Muscle layer of duodenum (tissue), 2 donors: ENCODE data around the gene CHCHD4.
A peak's percentile ranks its signal among the peaks of the same experiment; 100 is the strongest.

Experiments used
- H3K27ac ChIP-seq: one replicate; pipeline ENCODE4 v1.7.0; 2013; ENCODE audit warnings: mild to moderate bottlenecking, low read length
- H3K27me3 ChIP-seq: one replicate; pipeline ENCODE4 v1.7.0; 2013; ENCODE audit warnings: low read depth, mild to moderate bottlenecking, control low read depth, low read length
- H3K36me3 ChIP-seq, 2 donors: one replicate each; pipeline ENCODE4 v1.7.0; 2013; ENCODE audit warnings: low read length in 2 of 2, control low read depth in 1 of 2, mild to moderate bottlenecking in 1 of 2; ENCODE audit not compliant: insufficient read depth in 2 of 2, control insufficient read depth in 1 of 2
- H3K4me1 ChIP-seq, 2 donors: one replicate each; pipeline ENCODE4 v1.7.0; 2013; ENCODE audit warnings: low read length in 2 of 2, mild to moderate bottlenecking in 2 of 2, control low read depth in 1 of 2, moderate library complexity in 1 of 2; ENCODE audit not compliant: insufficient read depth in 2 of 2, control insufficient read depth in 1 of 2
- H3K4me3 ChIP-seq, 2 donors: one replicate each; pipeline ENCODE4 v1.7.0; 2013; ENCODE audit warnings: low read length in 2 of 2, low read depth in 1 of 2, mild to moderate bottlenecking in 1 of 2
- H3K9me3 ChIP-seq, 2 donors: one replicate each; pipeline ENCODE4 v1.7.0; 2013; ENCODE audit warnings: low read length in 2 of 2, control low read depth in 1 of 2, mild to moderate bottlenecking in 1 of 2; ENCODE audit not compliant: control insufficient read depth in 1 of 2
- donor health status: healthy.

CHCHD4 gene

DNA sequence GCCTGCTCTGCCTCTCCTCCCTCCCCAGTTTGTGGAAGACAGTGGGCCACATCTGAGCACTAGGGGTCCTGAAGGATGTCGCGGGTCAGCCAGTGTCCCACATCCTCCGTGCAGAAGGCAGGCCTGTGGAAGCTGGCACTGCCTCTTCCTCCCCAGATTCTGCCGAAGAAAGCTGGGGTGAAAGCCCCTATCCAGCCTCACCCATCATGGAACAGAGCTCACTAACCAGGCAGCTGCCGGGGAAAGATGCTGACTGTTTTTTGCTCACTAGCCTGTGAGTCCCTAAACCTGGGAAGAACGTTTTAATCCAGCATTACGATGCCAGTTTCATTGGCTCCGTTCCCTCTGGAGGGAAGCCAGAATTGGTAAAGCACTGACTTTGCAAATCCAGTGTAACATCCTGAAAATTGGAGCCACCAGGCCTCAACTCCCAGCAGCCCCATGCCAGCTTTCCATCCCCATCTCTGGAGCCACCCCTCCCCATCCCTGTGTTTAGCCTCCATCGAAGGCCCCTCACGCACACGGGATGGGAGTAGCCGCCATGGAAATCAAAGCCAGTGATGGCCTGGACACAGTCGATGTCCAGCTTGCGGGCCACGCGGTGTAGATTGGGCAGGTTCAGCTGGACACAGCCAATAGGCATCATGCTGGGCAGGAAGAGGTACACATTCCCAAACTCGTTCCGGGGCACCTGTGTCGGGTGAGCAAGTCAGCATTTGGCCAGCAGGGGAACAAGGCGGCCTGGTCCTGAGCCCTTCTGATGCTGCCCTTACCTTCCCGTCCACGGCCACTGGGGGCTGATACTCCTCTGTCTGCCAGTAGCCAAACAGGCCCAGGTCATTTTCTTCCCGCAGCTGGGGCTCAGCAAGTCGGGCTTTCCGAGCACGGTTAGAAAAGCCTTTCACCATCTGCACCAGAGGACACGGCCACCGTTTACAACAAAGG lies 23.6 kb upstream of the CHCHD4 start:
- Histone ChIP-seq H3K27me3 (no peaks in the 10 kb centered on the region), H3K36me3 (peaks cover 57 to 61% of the 10 kb centered on the region in 2 donors), H3K27ac (no peak overlapping the region), H3K9me3 (no peaks in the 10 kb centered on the region), H3K4me1 (peaks cover 19 to 34% of the 10 kb centered on the region in 2 donors), H3K4me3 (no peak overlapping the region)

DNA sequence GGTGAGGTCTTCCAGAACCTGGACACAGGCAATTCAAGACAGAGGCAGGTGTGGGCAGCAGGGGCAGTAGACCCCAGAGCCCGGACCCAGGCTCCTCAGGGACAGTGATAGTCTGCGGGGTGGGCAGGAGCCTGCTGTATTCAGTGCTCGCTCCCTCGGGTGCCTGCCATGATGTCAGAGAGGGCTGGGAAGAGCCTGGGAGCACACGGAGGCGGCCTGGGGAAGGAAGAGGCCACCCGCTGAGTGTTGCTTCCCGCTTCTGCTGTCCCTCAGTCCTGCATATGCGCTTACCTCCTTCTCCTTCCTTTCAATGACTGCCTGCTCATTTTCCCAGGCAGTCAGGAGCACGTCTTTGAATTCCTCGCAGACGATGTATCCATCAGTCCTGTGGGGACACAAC lies 22.9 kb upstream of the CHCHD4 start:
- Histone ChIP-seq H3K27me3 (no peaks in the 10 kb centered on the region), H3K27ac (no peak overlapping the region), H3K4me3 (no peak overlapping the region), H3K9me3 (no peaks in the 10 kb centered on the region), H3K4me1 (peaks cover 19 to 34% of the 10 kb centered on the region in 2 donors), H3K36me3 (peaks cover 51 to 55% of the 10 kb centered on the region in 2 donors)

DNA sequence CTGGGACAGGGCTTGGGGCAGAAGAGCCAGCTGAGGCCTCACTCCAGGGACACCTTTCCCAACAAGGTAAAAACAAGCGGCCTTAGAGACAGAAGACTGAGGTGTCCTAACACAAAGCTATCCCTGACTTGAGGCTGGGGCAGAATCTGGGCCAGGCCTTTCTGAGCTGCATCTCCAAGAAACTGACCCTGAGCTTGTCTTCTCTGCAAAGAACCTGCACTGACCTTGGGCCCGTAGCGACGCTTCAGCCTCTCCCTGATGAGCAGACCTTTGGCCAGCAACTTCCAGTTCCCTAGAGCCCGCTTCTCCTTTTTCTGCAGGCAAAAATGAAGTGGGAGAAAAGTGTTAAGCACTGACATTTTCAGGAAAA lies 22.4 kb upstream of the CHCHD4 start:
- H3K27ac ChIP-seq = no peak overlapping the region
- peaks cover 48 to 57% of the 10 kb centered on the region in 2 donors for H3K36me3 ChIP-seq
- H3K4me1 ChIP-seq = peaks cover 19 to 34% of the 10 kb centered on the region in 2 donors

GRCh38 chr3:14146381-14147065 lies 21.9 kb upstream of the CHCHD4 start:
- no peak overlapping the region for H3K4me3 ChIP-seq
- H3K36me3 ChIP-seq = peaks cover 47 to 58% of the 10 kb centered on the region in 2 donors
- peak overlapping the region; percentile 95 for H3K27ac ChIP-seq
- H3K9me3 ChIP-seq = no peaks in the 10 kb centered on the region
- H3K4me1 ChIP-seq = peaks cover 19 to 34% of the 10 kb centered on the region in 2 donors
- H3K27me3 ChIP-seq = no peaks in the 10 kb centered on the region

More for the DNA sequence above, 22.4 kb upstream of the CHCHD4 start:
- no peaks in the 10 kb centered on the region for H3K27me3 ChIP-seq
- no peaks in the 10 kb centered on the region for H3K9me3 ChIP-seq
- H3K4me3 ChIP-seq = no peak overlapping the region

- H3K4me1 ChIP-seq = peaks cover 19 to 41% of the 10 kb centered on the region in 2 donors
- no peaks in the 10 kb centered on the region for H3K9me3 ChIP-seq
- H3K4me3 ChIP-seq = no peak overlapping the region
- peak overlapping the region; percentile 95 for H3K27ac ChIP-seq
- peaks cover 42 to 60% of the 10 kb centered on the region in 2 donors for H3K36me3 ChIP-seq
- H3K27me3 ChIP-seq = no peaks in the 10 kb centered on the region
These were observed 21.2 kb upstream of the CHCHD4 start for GRCh38 chr3:14145670-14146380.

DNA sequence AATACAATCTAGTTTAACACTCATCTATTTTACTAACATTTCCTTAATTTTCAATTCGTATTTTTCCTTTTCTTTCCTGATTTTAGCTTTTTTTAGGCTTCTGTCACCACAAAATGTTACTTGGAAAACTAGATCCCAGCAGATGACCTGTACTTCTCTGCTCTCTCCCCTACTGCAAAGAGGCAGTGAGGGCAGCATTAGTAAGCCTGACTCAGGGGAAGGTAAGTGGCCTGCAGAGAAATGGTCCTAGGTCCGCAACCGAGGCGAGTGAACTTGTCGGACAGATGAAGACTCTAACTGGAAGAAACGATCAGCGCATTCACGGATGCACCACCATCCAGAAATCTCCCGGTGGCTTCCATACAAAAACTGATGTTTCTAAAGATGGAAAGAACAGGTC lies 20.6 kb upstream of the CHCHD4 start:
- H3K4me1 ChIP-seq = peaks cover 19 to 47% of the 10 kb centered on the region in 2 donors
- H3K4me3 ChIP-seq = peak overlapping the region in 1 of 2 donors; percentile 46
- peaks cover 42 to 62% of the 10 kb centered on the region in 2 donors for H3K36me3 ChIP-seq

DNA sequence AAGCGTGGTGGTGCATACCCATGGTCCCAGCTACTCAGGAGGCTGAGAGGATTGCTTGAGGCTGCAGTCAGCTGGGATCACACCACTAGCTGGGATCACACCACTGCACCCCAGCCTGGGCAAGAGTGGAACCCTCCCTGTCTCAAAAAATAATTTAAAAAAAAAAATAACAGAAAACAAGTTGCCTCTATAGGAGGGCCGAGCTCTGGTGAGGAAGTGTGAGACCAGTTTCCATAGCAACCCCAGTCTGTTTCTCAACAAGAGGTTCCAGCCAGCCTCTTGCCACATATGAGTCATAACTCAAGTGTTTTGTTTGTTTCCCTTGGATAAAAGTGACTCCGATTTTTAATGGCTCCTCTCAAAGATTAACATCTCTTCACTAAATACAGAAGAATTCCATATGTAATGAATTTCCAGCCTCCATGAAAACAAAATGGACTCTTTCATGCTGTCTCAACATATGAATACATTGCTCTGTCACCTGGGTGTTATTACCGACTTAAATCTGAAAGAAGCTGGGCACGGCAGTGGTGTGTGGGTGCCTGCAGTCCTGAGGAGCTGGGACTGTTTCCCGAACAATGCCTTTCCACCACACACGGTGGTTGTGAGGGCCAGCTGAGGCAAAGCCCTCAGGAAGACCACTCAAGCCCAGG lies 19.9 kb upstream of the CHCHD4 start:
- Histone ChIP-seq H3K9me3 (no peaks in the 10 kb centered on the region), H3K36me3 (peaks cover 43 to 63% of the 10 kb centered on the region in 2 donors), H3K4me3 (peak overlapping the region; percentile 9 to 50), H3K27me3 (no peaks in the 10 kb centered on the region), H3K4me1 (peaks cover 19 to 49% of the 10 kb centered on the region in 2 donors), H3K27ac (peak overlapping the region; percentile 95)

More for the DNA sequence above, 20.6 kb upstream of the CHCHD4 start:
- Histone ChIP-seq H3K27me3 (no peaks in the 10 kb centered on the region), H3K9me3 (no peaks in the 10 kb centered on the region), H3K27ac (peak overlapping the region; percentile 95)

- Histone ChIP-seq H3K4me1 (peaks cover 19 to 49% of the 10 kb centered on the region in 2 donors), H3K36me3 (peaks cover 47 to 72% of the 10 kb centered on the region in 2 donors), H3K27ac (peak overlapping the region; percentile 95), H3K4me3 (peak overlapping the region; percentile 9 to 50), H3K9me3 (no peaks in the 10 kb centered on the region), H3K27me3 (no peaks in the 10 kb centered on the region)
These were observed 18.9 kb upstream of the CHCHD4 start for GRCh38 chr3:14143271-14144225.

DNA sequence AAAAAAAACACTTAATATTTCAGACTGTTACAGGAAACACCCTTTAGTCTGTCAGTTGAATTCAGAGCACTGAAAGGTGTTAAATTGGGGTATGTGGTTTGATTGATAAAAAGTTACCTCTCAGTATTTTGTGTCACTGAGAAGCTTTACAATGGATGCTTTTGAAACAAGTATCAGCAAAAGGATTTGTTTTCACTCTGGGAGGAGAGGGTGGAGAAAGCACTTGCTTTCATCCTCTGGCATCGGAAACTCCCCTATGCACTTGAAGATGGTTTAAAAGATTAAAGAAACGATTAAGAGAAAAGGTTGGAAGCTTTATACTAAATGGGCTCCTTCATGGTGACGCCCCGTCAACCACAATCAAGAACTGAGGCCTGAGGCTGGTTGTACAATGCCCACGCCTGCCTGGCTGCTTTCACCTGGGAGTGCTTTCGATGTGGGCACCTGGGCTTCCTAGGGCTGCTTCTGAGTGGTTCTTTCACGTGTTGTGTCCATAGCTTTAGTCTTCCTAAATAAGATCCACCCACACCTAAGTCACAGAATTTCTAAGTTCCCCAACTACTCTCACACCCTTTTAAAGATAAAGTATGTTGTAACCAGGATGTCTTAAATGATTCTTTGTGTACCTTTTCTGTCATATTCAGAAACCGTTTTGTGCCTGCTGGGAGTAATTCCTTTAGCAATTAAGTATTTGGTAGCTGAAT lies 18.0 kb upstream of the CHCHD4 start:
- Histone ChIP-seq H3K4me1 (peaks cover 19 to 49% of the 10 kb centered on the region in 2 donors), H3K27me3 (no peaks in the 10 kb centered on the region)

More for the DNA sequence above, 18.0 kb upstream of the CHCHD4 start:
- no peak overlapping the region for H3K4me3 ChIP-seq
- H3K9me3 ChIP-seq = no peaks in the 10 kb centered on the region
- H3K36me3 ChIP-seq = peaks cover 41 to 70% of the 10 kb centered on the region in 2 donors
- H3K27ac ChIP-seq = peak overlapping the region; percentile 53
